ENCODE data around the gene DYNLT5.

DNA sequence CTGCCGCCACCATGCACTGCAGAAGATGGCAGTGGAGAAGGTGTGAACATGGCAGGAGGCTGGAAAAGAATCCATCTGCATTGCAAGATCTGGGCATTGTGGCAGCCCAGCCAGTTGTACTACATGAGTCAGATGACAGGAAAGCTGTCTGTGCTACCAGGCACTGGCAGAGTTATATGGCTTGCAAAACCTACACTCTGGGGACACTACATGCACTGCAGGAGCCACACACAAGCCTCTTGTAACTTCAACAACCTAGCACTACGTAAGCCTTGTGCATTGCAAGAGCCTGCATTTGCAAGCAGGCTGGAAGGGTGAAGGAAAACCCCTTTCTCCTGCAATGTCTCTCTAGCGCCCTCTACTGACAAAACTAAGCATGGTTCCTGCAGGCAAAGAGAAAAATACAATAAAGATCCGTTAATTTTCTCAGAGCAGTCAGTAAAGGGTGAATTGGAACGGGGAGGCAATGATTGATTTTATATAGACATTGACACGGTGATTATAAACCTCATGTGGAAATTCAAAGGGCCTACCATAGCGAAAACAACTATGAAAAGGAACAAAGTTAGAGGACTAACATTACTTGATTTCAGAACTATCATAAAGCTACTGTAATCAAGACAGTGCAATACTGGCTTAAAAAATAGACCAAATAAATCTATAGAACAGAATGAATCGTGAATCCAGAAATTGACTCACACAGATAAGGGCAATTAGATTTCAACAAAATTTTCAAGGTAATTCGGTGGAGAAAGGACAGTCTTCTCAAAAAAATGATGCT lies 26.2 kb upstream of the DYNLT5 start:
- TF ChIP-seq, protein P1, sequence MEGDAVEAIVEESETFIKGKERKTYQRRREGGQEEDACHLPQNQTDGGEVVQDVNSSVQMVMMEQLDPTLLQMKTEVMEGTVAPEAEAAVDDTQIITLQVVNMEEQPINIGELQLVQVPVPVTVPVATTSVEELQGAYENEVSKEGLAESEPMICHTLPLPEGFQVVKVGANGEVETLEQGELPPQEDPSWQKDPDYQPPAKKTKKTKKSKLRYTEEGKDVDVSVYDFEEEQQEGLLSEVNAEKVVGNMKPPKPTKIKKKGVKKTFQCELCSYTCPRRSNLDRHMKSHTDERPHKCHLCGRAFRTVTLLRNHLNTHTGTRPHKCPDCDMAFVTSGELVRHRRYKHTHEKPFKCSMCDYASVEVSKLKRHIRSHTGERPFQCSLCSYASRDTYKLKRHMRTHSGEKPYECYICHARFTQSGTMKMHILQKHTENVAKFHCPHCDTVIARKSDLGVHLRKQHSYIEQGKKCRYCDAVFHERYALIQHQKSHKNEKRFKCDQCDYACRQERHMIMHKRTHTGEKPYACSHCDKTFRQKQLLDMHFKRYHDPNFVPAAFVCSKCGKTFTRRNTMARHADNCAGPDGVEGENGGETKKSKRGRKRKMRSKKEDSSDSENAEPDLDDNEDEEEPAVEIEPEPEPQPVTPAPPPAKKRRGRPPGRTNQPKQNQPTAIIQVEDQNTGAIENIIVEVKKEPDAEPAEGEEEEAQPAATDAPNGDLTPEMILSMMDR (conservative IDR thresholded peaks at IDR 0.05; ENCODE audit: low read length), result peak; percentile 98
- TF ChIP-seq EZH2phosphoT487 (IDR thresholded peaks at IDR 0.05; ENCODE audit: borderline replicate concordance), result no peak
